Activated CD4-positive, alpha-beta T cell treated with anti-CD3 and anti-CD28 coated beads for 48 hours (primary cell): ENCODE measurements around the gene HBG1.

Experiments used
- DNase-seq: peaks from one replicate; pipeline ENCODE4 v3.0.0-alpha.2; 2020

The HBG1 gene

GRCh38 chr11:5245155-5245554 is 4.5 kb downstream of the HBG1 start:
- no peak for DNase-seq

GRCh38 chr11:5243816-5244180 is 5.9 kb downstream of the HBG1 start:
- DNase-seq = no peak

DNA sequence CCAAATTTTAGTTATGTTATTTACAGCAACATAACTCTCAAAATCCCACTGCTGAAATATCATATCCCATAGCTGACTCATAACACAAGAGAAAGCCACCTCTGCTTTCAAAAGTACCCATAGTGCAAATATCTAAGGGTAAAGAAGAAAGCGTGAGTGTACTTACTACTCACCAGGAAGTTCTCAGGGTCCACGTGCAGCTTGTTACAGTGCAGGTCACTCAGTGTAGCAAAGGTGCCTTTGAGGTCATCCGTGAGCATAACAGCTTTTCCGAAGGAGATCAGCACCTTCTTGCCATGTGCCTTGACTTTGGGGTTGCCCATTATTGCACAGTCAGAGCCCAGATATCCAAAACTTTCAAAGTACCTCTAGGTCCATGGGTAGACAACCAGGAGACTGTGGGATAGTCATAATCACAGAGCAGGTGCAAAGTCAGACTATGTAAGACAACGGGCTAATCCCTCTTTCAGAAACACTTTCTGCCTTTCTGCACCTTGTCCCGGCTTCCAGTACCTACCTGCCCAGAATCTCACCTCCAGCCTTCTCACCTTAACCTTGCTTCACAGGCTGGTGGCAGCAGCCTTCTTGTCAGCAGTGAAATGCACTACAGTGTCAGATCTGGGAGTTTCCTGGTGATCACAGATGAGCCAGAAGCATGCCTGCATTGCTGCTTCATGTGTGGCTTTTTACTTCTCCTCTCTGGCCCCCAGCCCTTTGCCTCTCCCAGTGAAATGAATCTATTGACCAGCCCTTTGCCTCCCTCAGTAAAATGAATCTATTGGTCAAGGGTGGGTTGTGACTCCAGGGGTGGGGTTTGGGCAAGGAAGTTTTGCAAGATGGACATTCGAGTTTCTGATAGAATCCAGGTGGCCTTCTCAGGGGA is 6.5 kb downstream of the HBG1 start:
- DNase-seq = no peak

GRCh38 chr11:5242208-5242607 is 7.4 kb downstream of the HBG1 start:
- DNase-seq = no peak

GRCh38 chr11:5241458-5241857 is 8.2 kb downstream of the HBG1 start:
- DNase-seq = no peak

GRCh38 chr11:5240458-5240857 is 9.2 kb downstream of the HBG1 start:
- DNase-seq = no peak

GRCh38 chr11:5240056-5240455 is 9.6 kb downstream of the HBG1 start:
- no peak for DNase-seq

GRCh38 chr11:5239046-5239445 is 10.6 kb downstream of the HBG1 start:
- DNase-seq = no peak

- no peak for DNase-seq
Measured at GRCh38 chr11:5238486-5238885, 11.2 kb downstream of the HBG1 start.

DNA sequence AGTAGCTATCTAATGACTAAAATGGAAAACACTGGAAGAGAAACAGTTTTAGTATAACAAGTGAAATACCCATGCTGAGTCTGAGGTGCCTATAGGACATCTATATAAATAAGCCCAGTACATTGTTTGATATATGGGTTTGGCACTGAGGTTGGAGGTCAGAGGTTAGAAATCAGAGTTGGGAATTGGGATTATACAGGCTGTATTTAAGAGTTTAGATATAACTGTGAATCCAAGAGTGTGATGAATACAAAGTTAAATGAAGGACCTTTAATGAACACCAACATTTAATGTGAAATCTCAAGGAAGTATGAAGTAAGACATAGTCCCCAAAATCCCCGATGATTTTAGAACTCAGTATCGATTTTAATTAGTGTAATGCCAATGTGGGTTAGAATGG is 12.2 kb downstream of the HBG1 start:
- no peak for DNase-seq

DNA sequence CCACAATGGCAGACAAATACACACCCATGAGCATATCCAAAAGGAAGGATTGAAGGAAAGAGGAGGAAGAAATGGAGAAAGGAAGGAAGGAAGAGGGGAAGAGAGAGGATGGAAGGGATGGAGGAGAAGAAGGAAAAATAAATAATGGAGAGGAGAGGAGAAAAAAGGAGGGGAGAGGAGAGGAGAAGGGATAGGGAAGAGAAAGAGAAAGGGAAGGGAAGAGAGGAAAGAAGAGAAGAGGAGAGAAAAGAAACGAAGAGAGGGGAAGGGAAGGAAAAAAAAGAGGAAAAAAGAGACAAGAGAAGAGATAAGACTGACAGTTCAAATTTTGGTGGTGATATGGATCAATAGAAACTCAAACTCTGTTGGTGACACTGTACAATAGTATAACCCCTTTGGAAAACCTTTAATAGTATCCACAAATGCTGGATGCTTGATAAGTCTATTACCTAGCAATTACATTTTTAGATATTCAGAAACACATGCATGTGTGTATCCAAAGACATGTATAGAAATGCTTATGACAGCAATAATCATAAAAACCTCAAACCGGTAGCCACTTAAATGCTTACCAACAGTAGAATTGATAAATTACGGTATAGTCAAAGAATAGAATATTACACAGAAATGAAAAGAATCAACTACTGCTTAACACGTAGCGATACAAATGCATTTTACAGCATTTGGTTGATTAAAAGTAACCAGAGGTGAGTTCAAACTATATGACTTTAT is 14.1 kb downstream of the HBG1 start:
- no peak for DNase-seq

DNA sequence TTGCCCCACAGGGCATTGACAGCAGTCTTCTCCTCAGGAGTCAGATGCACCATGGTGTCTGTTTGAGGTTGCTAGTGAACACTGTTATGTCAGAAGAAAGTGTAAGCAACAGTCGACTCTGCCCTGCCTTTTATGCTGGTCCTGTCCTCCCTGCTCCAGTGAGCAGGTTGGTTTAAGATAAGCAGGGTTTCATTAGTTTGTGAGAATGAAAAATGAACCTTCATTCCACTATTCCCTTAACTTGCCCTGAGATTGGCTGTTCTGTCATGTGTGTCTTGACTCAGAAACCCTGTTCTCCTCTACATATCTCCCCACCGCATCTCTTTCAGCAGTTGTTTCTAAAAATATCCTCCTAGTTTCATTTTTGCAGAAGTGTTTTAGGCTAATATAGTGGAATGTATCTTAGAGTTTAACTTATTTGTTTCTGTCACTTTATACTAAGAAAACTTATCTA is 15.2 kb downstream of the HBG1 start, which contains the start of gene HBD:
Gene HBD, minus strand, starts transcription at position 103 of the 454 bp plus-strand sequence. Its CDS starts 50 bp downstream, at position 53.
- no peak for DNase-seq

- DNase-seq = no peak
Measured at GRCh38 chr11:5233307-5233706, 16.4 kb downstream of the HBG1 start.

- no peak for DNase-seq
Measured at GRCh38 chr11:5232821-5233220, 16.8 kb downstream of the HBG1 start.

DNA sequence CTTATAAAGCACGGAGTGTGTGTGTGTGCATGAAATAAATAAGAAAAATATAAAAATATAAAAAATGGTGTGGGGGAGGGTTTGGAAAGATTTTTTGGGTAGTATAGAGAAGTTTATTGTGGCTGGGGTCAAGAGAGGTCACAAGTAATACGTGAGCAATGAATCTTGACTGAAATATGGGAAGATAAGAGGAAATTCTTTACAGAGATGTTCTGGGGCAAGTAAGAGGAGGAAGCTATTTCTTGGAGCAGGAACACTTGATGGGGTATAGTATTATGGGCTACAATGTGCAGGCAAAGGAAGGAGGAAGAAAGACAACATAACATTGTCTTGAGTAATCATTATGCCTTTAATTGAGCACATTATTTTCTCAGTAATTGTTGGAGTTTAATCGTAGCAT is 17.5 kb downstream of the HBG1 start:
- DNase-seq = no peak

- no peak for DNase-seq
Measured at GRCh38 chr11:5231111-5231510, 18.5 kb downstream of the HBG1 start.

GRCh38 chr11:5230266-5230665 is 19.4 kb downstream of the HBG1 start:
- no peak for DNase-seq

DNA sequence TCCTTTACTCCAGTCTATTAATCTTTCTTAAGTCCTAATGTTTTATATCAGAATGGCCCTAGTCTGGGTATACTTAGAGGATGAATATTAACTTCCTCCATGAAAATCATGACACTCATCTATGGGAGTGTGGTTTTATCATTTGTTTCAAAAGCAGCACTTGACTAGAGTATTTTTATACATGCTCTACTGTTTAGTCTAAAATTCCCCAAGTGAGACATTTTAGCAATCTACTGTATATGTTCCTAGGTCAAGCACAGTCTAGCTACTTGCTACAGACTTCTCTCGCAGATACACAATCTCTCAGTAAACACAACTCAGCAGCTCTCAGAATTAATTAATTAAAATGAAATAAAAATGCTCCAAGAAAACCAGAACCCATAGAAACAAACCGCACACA is 19.9 kb downstream of the HBG1 start:
- DNase-seq = no peak

- DNase-seq = no peak
Measured at GRCh38 chr11:5229356-5229755, 20.3 kb downstream of the HBG1 start.

GRCh38 chr11:5228124-5228523 is 21.5 kb downstream of the HBG1 start:
- no peak for DNase-seq

DNA sequence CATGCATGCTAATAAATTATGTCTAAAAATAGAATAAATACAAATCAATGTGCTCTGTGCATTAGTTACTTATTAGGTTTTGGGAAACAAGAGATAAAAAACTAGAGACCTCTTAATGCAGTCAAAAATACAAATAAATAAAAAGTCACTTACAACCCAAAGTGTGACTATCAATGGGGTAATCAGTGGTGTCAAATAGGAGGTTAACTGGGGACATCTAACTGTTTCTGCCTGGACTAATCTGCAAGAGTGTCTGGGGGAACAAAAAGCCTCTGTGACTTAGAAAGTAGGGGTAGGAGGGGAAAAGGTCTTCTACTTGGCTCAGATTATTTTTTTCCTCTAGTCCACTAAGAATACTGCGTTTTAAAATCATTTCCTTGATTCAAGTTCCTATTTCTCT is 22.0 kb downstream of the HBG1 start:
- no peak for DNase-seq

- no peak for DNase-seq
Measured at GRCh38 chr11:5226732-5227310, 22.8 kb downstream of the HBG1 start, which contains the start of gene HBB. Gene HBB, minus strand, starts transcription at chr11:5227071. Its CDS starts 50 bp downstream, at chr11:5227021.

DNA sequence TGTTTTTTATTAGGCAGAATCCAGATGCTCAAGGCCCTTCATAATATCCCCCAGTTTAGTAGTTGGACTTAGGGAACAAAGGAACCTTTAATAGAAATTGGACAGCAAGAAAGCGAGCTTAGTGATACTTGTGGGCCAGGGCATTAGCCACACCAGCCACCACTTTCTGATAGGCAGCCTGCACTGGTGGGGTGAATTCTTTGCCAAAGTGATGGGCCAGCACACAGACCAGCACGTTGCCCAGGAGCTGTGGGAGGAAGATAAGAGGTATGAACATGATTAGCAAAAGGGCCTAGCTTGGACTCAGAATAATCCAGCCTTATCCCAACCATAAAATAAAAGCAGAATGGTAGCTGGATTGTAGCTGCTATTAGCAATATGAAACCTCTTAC is 24.2 kb downstream of the HBG1 start:
- DNase-seq = no peak
